Neuronal stem cell (in vitro differentiated cells): ENCODE measurements around the gene ZNF618.

Source experiments
- DNase-seq: peaks from one replicate; pipeline ENCODE4 v3.0.0-alpha.2; 2013; ENCODE audit warnings: low spot score
- H2AFZ ChIP-seq: one replicate; pipeline ENCODE4 v1.6.1; 2013; ENCODE audit warnings: mild to moderate bottlenecking, low read length, inconsistent platforms
- H2AK5ac ChIP-seq: 2 replicates; pipeline ENCODE4 v1.6.1; 2013; ENCODE audit warnings: low read depth, mild to moderate bottlenecking, inconsistent platforms, low read length, moderate library complexity, mixed read lengths
- H2BK120ac ChIP-seq: 2 replicates; pipeline ENCODE4 v1.6.1; 2013; ENCODE audit warnings: low read depth, mild to moderate bottlenecking, inconsistent platforms, low read length, moderate library complexity, mixed read lengths
- H2BK12ac ChIP-seq: one replicate; pipeline ENCODE4 v1.6.1; 2013; ENCODE audit warnings: low read length, inconsistent platforms
- H2BK15ac ChIP-seq: 2 replicates; pipeline ENCODE4 v1.6.1; 2013; ENCODE audit warnings: mild to moderate bottlenecking, low read length, inconsistent platforms, mixed read lengths
- H2BK5ac ChIP-seq: one replicate; pipeline ENCODE4 v1.6.1; 2013; ENCODE audit warnings: inconsistent platforms, mild to moderate bottlenecking, low read length, moderate library complexity
- H3K14ac ChIP-seq: one replicate; pipeline ENCODE4 v1.6.1; 2013; ENCODE audit warnings: low read length, inconsistent platforms
- H3K18ac ChIP-seq: 2 replicates; pipeline ENCODE4 v1.6.1; 2013; ENCODE audit warnings: low read length, inconsistent platforms
- H3K23ac ChIP-seq: 2 replicates; pipeline ENCODE4 v1.6.1; 2013; ENCODE audit warnings: low read depth, mild to moderate bottlenecking, mixed read lengths, low read length, inconsistent platforms; ENCODE audit not compliant: poor library complexity
- H3K27ac ChIP-seq: replicated peaks from 3 replicates; pipeline ENCODE4 v1.5.1; 2013; ENCODE audit warnings: low read length, inconsistent platforms
- H3K27me3 ChIP-seq, 3 experiments: 2 replicates each; pipeline ENCODE4 v1.6.1; 2013; ENCODE audit warnings: low read length in 3 of 3, mild to moderate bottlenecking in 2 of 3, inconsistent platforms in 1 of 3, low read depth in 1 of 3, mixed read lengths in 1 of 3, moderate library complexity in 1 of 3; ENCODE audit not compliant: control insufficient read depth in 3 of 3, insufficient read depth in 3 of 3
- H3K36me3 ChIP-seq, 2 donors: replicated peaks in 1 of 2; 2 replicates each; pipeline ENCODE4 v1.6.1; 2013; ENCODE audit warnings: low read length in 2 of 2; ENCODE audit not compliant: control insufficient read depth in 2 of 2, insufficient read depth in 2 of 2
- H3K4ac ChIP-seq: 2 replicates; pipeline ENCODE4 v1.6.1; 2013; ENCODE audit warnings: inconsistent platforms, mild to moderate bottlenecking, low read length, moderate library complexity
- H3K4me1 ChIP-seq, 2 donors: 1 replicate in 1 of 2; 2 replicates in 1 of 2; pipeline ENCODE4 v1.6.1; 2013; ENCODE audit warnings: low read length in 2 of 2, low read depth in 1 of 2; ENCODE audit not compliant: control insufficient read depth in 2 of 2, insufficient read depth in 1 of 2
- H3K4me2 ChIP-seq: one replicate; pipeline ENCODE4 v1.6.1; 2013; ENCODE audit warnings: mild to moderate bottlenecking, low read length, inconsistent platforms; ENCODE audit not compliant: insufficient read depth, poor library complexity, severe bottlenecking
- H3K4me3 ChIP-seq, 2 donors: 2 replicates each; pipeline ENCODE4 v1.5.1; 2013; ENCODE audit warnings: low read length in 2 of 2, mild to moderate bottlenecking in 2 of 2, inconsistent platforms in 1 of 2, moderate library complexity in 1 of 2
- H3K79me1 ChIP-seq: one replicate; pipeline ENCODE4 v1.6.1; 2013; ENCODE audit warnings: low read depth, mild to moderate bottlenecking, inconsistent platforms, low read length, moderate library complexity
- H3K9ac ChIP-seq: one replicate; pipeline ENCODE4 v1.6.1; 2013; ENCODE audit warnings: mild to moderate bottlenecking, low read depth, low read length, inconsistent platforms; ENCODE audit not compliant: poor library complexity
- H3K9me3 ChIP-seq, 2 donors: replicated peaks in 1 of 2; 2 replicates each; pipeline versions ENCODE3 to v1.6.1; 2013; ENCODE audit warnings: low read length in 2 of 2, mild to moderate bottlenecking in 2 of 2, inconsistent platforms in 1 of 2, low read depth in 1 of 2, mixed read lengths in 1 of 2, moderate library complexity in 1 of 2; ENCODE audit not compliant: control insufficient read depth in 2 of 2, insufficient read depth in 1 of 2
- H4K8ac ChIP-seq: one replicate; pipeline ENCODE4 v1.6.1; 2013; ENCODE audit warnings: low read depth, mild to moderate bottlenecking, inconsistent platforms, low read length, moderate library complexity
- H4K91ac ChIP-seq: one replicate; pipeline ENCODE4 v1.6.1; 2013; ENCODE audit warnings: low read length, low read depth, mild to moderate bottlenecking, inconsistent platforms; ENCODE audit not compliant: poor library complexity
- WGBS, 2 donors: extraction: QIAGEN DNeasy Blood & Tissue Kit; methylation state at CpG; one replicate each; pipeline ENCODE4 v1.1.7; 2013; ENCODE audit warnings: missing lambda C conversion rate in 2 of 2, mixed read lengths in 1 of 2; ENCODE audit not compliant: insufficient read length in 2 of 2, insufficient replicate concordance in 1 of 2; ENCODE audit errors: extremely low coverage in 2 of 2; 5-methylcytosine and 5-hydroxymethylcytosine counted together

The ZNF618 gene

GRCh38 chr9:114100536-114100935 lies 224.4 kb downstream of the ZNF618 start:
- Histone ChIP-seq H3K9ac (no peak overlapping the region), H2AK5ac (no peak overlapping the region), H3K14ac (no peak overlapping the region), H4K91ac (no peak overlapping the region), H3K23ac (no peak overlapping the region), H3K4ac (no peak overlapping the region), H3K18ac (no peak overlapping the region), H2BK15ac (no peak overlapping the region), H2BK120ac (no peak overlapping the region), H2BK5ac (no peak overlapping the region), H3K4me1 (peaks cover 5 to 8% of the 10 kb centered on the region in 2 donors), H3K36me3 (no peaks in the 10 kb centered on the region), H3K27me3 (peaks cover 0 to 67% (median 33%) of the 10 kb centered on the region in 3 experiments), H3K79me1 (no peaks in the 10 kb centered on the region), H3K4me2 (no peak overlapping the region), H2AFZ (no peak overlapping the region), H3K4me3 (no peak overlapping the region), H3K9me3 (peaks cover 0 to 2% of the 10 kb centered on the region in 2 donors), H3K27ac (no peak overlapping the region), H4K8ac (no peak overlapping the region), H2BK12ac (no peak overlapping the region)
- DNase-seq = no peak
- no CpG with 5 or more reads among the region's 1 CpG for WGBS, 2 donors

- Histone ChIP-seq H2AFZ (no peak overlapping the region), H3K14ac (no peak overlapping the region), H2BK5ac (no peak overlapping the region), H3K27ac (no peak overlapping the region), H2AK5ac (no peak overlapping the region), H2BK120ac (no peak overlapping the region), H3K9me3 (peaks cover 0 to 2% of the 10 kb centered on the region in 2 donors), H3K4me1 (peaks cover 5 to 8% of the 10 kb centered on the region in 2 donors), H2BK15ac (no peak overlapping the region), H3K79me1 (no peaks in the 10 kb centered on the region), H3K4me2 (no peak overlapping the region), H4K91ac (no peak overlapping the region), H3K4ac (no peak overlapping the region), H3K27me3 (peaks cover 0 to 52% (median 19%) of the 10 kb centered on the region in 3 experiments), H3K4me3 (no peak overlapping the region), H4K8ac (no peak overlapping the region), H3K23ac (no peak overlapping the region), H3K18ac (no peak overlapping the region), H3K36me3 (no peaks in the 10 kb centered on the region), H2BK12ac (no peak overlapping the region), H3K9ac (no peak overlapping the region)
- DNase-seq = no peak
Observed at GRCh38 chr9:114102484-114102883, 226.4 kb downstream of the ZNF618 start.

GRCh38 chr9:114105236-114105635 lies 229.1 kb downstream of the ZNF618 start:
- no CpG with 5 or more reads among the region's 5 CpGs for WGBS, 2 donors

More at GRCh38 chr9:114105236-114105635, 229.1 kb downstream of the ZNF618 start:
- Histone ChIP-seq H3K9me3 (peaks cover 0 to 2% of the 10 kb centered on the region in 2 donors), H2AK5ac (no peak overlapping the region), H2AFZ (no peak overlapping the region), H3K4me3 (no peak overlapping the region), H2BK12ac (no peak overlapping the region), H3K36me3 (no peaks in the 10 kb centered on the region), H4K8ac (no peak overlapping the region), H3K27me3 (peaks cover 0 to 39% (median 0%) of the 10 kb centered on the region in 3 experiments), H2BK5ac (no peak overlapping the region), H2BK15ac (no peak overlapping the region), H4K91ac (no peak overlapping the region), H3K18ac (no peak overlapping the region), H3K4me1 (peaks cover 3% of the 10 kb centered on the region in 2 donors), H3K14ac (no peak overlapping the region), H3K4me2 (no peak overlapping the region), H3K27ac (no peak overlapping the region), H3K4ac (no peak overlapping the region), H3K9ac (no peak overlapping the region), H3K79me1 (no peaks in the 10 kb centered on the region), H3K23ac (no peak overlapping the region), H2BK120ac (no peak overlapping the region)
- no peak for DNase-seq
